Suppressor macrophage treated with lipopolysaccharide for 4 hours (primary cell): ENCODE results near the gene ENO3.

ENCODE experiments used
- DNase-seq: peaks from one replicate; pipeline ENCODE4 v3.0.0-alpha.2; 2020

ENO3 gene

GRCh38 chr17:4978726-4979125 is 27.8 kb downstream of the ENO3 start:
- DNase-seq: peak; percentile 59

GRCh38 chr17:4980644-4981216 is 29.8 kb downstream of the ENO3 start:
- DNase-seq: peak; percentile 51

GRCh38 chr17:4982305-4982704 is 31.4 kb downstream of the ENO3 start:
- DNase-seq: peak; percentile 71

GRCh38 chr17:4986403-4986802 is 35.5 kb downstream of the ENO3 start:
- peak; percentile 51 for DNase-seq

- DNase-seq: peak; percentile 87
These were observed 36.2 kb downstream of the ENO3 start, which contains the start of gene CAMTA2 for GRCh38 chr17:4986951-4987766. TSS of gene CAMTA2 (minus strand) at chr17:4987675. CDS start at chr17:4986222, 1,453 bp downstream.

- DNase-seq: peak; percentile 28
These were observed 37.0 kb downstream of the ENO3 start for GRCh38 chr17:4987767-4988567.

GRCh38 chr17:4994081-4994595 is 43.2 kb downstream of the ENO3 start:
- no peak for DNase-seq

- DNase-seq: peak; percentile 96
These were observed 46.5 kb downstream of the ENO3 start, which contains the start of the genes INCA1 and KIF1C for GRCh38 chr17:4997302-4998026. TSS of gene INCA1 (minus strand) at chr17:4997522. CDS start at chr17:4994437, 3,085 bp downstream. TSS of gene KIF1C (plus strand) at chr17:4997950. CDS start at chr17:5000247, 2,297 bp downstream.

GRCh38 chr17:4998027-4998731 is 47.3 kb downstream of the ENO3 start:
- DNase-seq: no peak

GRCh38 chr17:4998732-4999429 is 48.0 kb downstream of the ENO3 start:
- no peak for DNase-seq

- no peak for DNase-seq
These were observed 48.6 kb downstream of the ENO3 start for GRCh38 chr17:4999430-5000093.

- no peak for DNase-seq
These were observed 49.3 kb downstream of the ENO3 start for GRCh38 chr17:5000237-5000639.

- DNase-seq: no peak
These were observed 51.3 kb downstream of the ENO3 start for GRCh38 chr17:5002121-5002788.

- no peak for DNase-seq
These were observed 52.4 kb downstream of the ENO3 start for GRCh38 chr17:5003214-5003867.
